IMR-90 (cell line): ENCODE results near the gene SYNE1.
A peak's percentile ranks its signal among the peaks of the same experiment; 100 is the strongest.

Source experiments
- MAFK ChIP-seq: IDR thresholded peaks from 2 replicates; pipeline ENCODE4 v1.6.1; 2012; ENCODE audit warnings: low read depth, low read length, improper control_type of control experiment
- MXI1 ChIP-seq: IDR thresholded peaks from 2 replicates; pipeline ENCODE4 v1.6.1; 2012; ENCODE audit warnings: low read depth, mild to moderate bottlenecking, low read length, moderate library complexity, borderline replicate concordance
- POLR2A ChIP-seq: IDR thresholded peaks from 2 replicates; pipeline ENCODE4 v1.6.1; 2012; ENCODE audit warnings: mild to moderate bottlenecking, low read depth, low read length
- RAD21 ChIP-seq: IDR thresholded peaks from 2 replicates; pipeline ENCODE4 v1.6.1; 2012; ENCODE audit warnings: low read length, improper control_type of control experiment
- RCOR1 ChIP-seq: IDR thresholded peaks from 2 replicates; pipeline ENCODE4 v1.6.1; 2012; ENCODE audit warnings: mild to moderate bottlenecking, low read length, improper control_type of control experiment; ENCODE audit not compliant: insufficient replicate concordance
- RFX5 ChIP-seq: IDR thresholded peaks from 2 replicates; pipeline ENCODE4 v1.8.0; 2012; ENCODE audit warnings: low read depth, mild to moderate bottlenecking, low read length, moderate library complexity
- SMC3 ChIP-seq: fragments of 150-350 bp; IDR thresholded peaks from 2 replicates; pipeline ENCODE4 v1.6.1; 2016; ENCODE audit warnings: low read depth, mild to moderate bottlenecking, antibody characterized with exemption, low read length, moderate library complexity
- TF ChIP-seq, protein P1 (sequence below): fragments of 150-350 bp; IDR thresholded peaks from 2 replicates; pipeline ENCODE4 v1.6.1; 2017; ENCODE audit warnings: mild to moderate bottlenecking, antibody characterized with exemption, low read length, low read depth
- TF ChIP-seq, protein P2 (sequence below): conservative IDR thresholded peaks from 2 replicates; pipeline ENCODE4 v1.5.1; 2012; ENCODE audit warnings: mild to moderate bottlenecking, low read depth, low read length, improper control_type of control experiment

DNA sequence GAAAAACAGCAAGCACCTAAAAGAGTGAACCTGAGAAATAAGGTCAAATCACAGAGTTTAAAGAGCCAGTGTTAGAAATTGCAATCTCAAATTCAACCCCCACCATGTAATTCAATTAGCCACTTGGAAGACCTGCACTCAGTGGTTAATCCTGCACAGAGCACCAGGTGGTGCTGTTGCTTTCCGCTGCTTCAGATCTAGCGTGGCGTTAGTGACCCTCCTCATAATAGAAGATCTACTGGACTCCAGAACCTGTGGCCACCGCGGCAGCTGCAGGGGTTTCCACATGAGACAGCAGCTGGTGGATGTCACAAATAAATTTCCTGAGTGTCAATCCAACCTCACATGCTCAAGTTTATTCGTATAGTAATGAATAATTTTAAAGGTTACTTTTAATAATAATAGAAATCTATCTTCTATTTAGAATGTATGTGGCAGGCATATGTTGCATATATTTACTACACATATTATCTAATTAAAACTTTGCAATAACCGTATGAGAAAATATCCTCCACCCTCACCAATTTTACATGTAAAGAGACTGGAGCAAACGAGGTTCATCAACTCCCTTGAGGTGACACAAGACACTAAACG is 84.4 kb downstream of the SYNE1 start:
- TF ChIP-seq, protein P1, sequence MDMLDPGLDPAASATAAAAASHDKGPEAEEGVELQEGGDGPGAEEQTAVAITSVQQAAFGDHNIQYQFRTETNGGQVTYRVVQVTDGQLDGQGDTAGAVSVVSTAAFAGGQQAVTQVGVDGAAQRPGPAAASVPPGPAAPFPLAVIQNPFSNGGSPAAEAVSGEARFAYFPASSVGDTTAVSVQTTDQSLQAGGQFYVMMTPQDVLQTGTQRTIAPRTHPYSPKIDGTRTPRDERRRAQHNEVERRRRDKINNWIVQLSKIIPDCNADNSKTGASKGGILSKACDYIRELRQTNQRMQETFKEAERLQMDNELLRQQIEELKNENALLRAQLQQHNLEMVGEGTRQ = no peak
- no peak for TF ChIP-seq RCOR1
- TF ChIP-seq, protein P2, sequence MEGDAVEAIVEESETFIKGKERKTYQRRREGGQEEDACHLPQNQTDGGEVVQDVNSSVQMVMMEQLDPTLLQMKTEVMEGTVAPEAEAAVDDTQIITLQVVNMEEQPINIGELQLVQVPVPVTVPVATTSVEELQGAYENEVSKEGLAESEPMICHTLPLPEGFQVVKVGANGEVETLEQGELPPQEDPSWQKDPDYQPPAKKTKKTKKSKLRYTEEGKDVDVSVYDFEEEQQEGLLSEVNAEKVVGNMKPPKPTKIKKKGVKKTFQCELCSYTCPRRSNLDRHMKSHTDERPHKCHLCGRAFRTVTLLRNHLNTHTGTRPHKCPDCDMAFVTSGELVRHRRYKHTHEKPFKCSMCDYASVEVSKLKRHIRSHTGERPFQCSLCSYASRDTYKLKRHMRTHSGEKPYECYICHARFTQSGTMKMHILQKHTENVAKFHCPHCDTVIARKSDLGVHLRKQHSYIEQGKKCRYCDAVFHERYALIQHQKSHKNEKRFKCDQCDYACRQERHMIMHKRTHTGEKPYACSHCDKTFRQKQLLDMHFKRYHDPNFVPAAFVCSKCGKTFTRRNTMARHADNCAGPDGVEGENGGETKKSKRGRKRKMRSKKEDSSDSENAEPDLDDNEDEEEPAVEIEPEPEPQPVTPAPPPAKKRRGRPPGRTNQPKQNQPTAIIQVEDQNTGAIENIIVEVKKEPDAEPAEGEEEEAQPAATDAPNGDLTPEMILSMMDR = peak; percentile 91
- no peak for TF ChIP-seq RFX5
- no peak for TF ChIP-seq POLR2A
- TF ChIP-seq MAFK = no peak
- TF ChIP-seq SMC3 = peak; percentile 89
- TF ChIP-seq RAD21 = peak; percentile 87
- no peak for TF ChIP-seq MXI1
